GM12878 (cell line): ENCODE measurements around the gene CNPY1. TPM values are rescaled to one million over a fixed set of nuclear protein-coding genes. Genes with fewer than 3 reads are reported as not detected.

ENCODE experiments used
- ATAC-seq: fragments of 200-7000 bp; cut with Tn5 transposase; 3 replicates; pipeline ENCODE4 v1.9.1; 2020; ENCODE audit warnings: mild to moderate bottlenecking, moderate library complexity
- BruUV-seq: library from RNA; stranded (reverse); fragments of 400-500 nt; replicated peaks from 2 replicates; lab custom pipeline; 2021; lab: Mats Ljungman, UMichigan
- CTCF ChIA-PET: fragments of 300-600 bp; sonication (Branson Sonifier 250); formaldehyde crosslinking; extraction: SDS; loops from one replicate; lab custom pipeline; 2021; ENCODE audit warnings: inconsistent platforms; lab: Yijun Ruan, JAX
- POLR2A ChIA-PET: fragments of 350-600 bp; formaldehyde crosslinking; extraction: SDS; loops from one replicate; lab custom pipeline; 2021; ENCODE audit warnings: inconsistent platforms; lab: Charles Lee
- RAD21 ChIA-PET: fragments of 300-600 bp; sonication (Branson Sonifier 250); formaldehyde crosslinking; loops from one replicate; lab custom pipeline; 2023; ENCODE audit warnings: antibody characterized with exemption; ENCODE audit not compliant: unreplicated experiment; lab: Charles Lee
- SMC1A ChIA-PET: fragments of 300-600 bp; sonication (Branson Sonifier 250); formaldehyde crosslinking; loops from one replicate; lab custom pipeline; 2023; ENCODE audit not compliant: unreplicated experiment, uncharacterized antibody; lab: Charles Lee
- DNase-seq: peaks from one replicate; pipeline ENCODE4 v3.0.0-alpha.2; 2011; ENCODE audit warnings: low read depth, low spot score
- FAIRE-seq: peaks from 3 replicates; lab custom pipeline; 2011; peaks lifted over from hg19 to GRCh38; lab: Jason Lieb, UNC
- H2AFZ ChIP-seq: 2 replicates; pipeline ENCODE4 v1.6.0; 2011; ENCODE audit warnings: low read depth, low read length, control low read depth; ENCODE audit not compliant: control insufficient read depth
- H3K27ac ChIP-seq: 2 replicates; pipeline ENCODE4 v1.5.1; 2011; ENCODE audit warnings: control low read depth; ENCODE audit not compliant: control insufficient read depth, insufficient read depth
- H3K27me3 ChIP-seq, 2 experiments: replicated peaks in 1 of 2; 2 replicates each; pipeline versions ENCODE4 v1.6.0 to v1.6.1; 2011; ENCODE audit warnings: low read length in 1 of 2; ENCODE audit not compliant: control insufficient read depth in 2 of 2, insufficient read depth in 2 of 2
- H3K36me3 ChIP-seq, 2 experiments: 2 replicates each; pipeline ENCODE4 v1.5.1; 2011; ENCODE audit warnings: low read length in 1 of 2; ENCODE audit not compliant: control insufficient read depth in 2 of 2, insufficient read depth in 2 of 2
- H3K4me1 ChIP-seq: 2 replicates; pipeline ENCODE4 v1.6.1; 2011; ENCODE audit warnings: mild to moderate bottlenecking, low read length, moderate library complexity, mixed read lengths; ENCODE audit not compliant: control insufficient read depth, insufficient read depth
- H3K4me2 ChIP-seq: 2 replicates; pipeline ENCODE4 v1.6.0; 2011; ENCODE audit warnings: control low read depth; ENCODE audit not compliant: control insufficient read depth, insufficient read depth
- H3K4me3 ChIP-seq: fragments of 200-600 bp; sonication (generic); 2 replicates; pipeline ENCODE4 v1.5.1; 2016
- H3K79me2 ChIP-seq: 2 replicates; pipeline ENCODE4 v1.6.0; 2011; ENCODE audit warnings: low read length; ENCODE audit not compliant: control insufficient read depth, insufficient read depth
- H3K9ac ChIP-seq: 2 replicates; pipeline ENCODE4 v1.8.0; 2011; ENCODE audit warnings: low read length, control low read depth, mixed read lengths; ENCODE audit not compliant: control insufficient read depth, insufficient read depth
- H3K9me3 ChIP-seq: replicated peaks from 3 replicates; pipeline ENCODE4 v1.5.1; 2011; ENCODE audit warnings: mild to moderate bottlenecking, low read length; ENCODE audit not compliant: control insufficient read depth, insufficient read depth
- H4K20me1 ChIP-seq: 2 replicates; pipeline ENCODE4 v1.6.0; 2011; ENCODE audit not compliant: control insufficient read depth, insufficient read depth
- CEBPZ ChIP-seq: fragments of 150-350 bp; IDR thresholded peaks from 2 replicates; pipeline ENCODE4 v1.6.1; 2016; ENCODE audit warnings: low read depth, low read length
- CHD2 ChIP-seq: IDR thresholded peaks from 2 replicates; pipeline ENCODE4 v1.6.1; 2011; ENCODE audit warnings: low read depth, low read length, improper control_type of control experiment, borderline replicate concordance
- CREM ChIP-seq: IDR thresholded peaks from 2 replicates; pipeline ENCODE4 v1.6.1; 2014; ENCODE audit warnings: antibody characterized with exemption, low read depth
- GABPA ChIP-seq: IDR thresholded peaks from 2 replicates; pipeline ENCODE4 v1.6.1; 2014; ENCODE audit warnings: antibody characterized with exemption, low read depth, mild to moderate bottlenecking, inconsistent platforms
- HCFC1 ChIP-seq: fragments of 150-350 bp; IDR thresholded peaks from 2 replicates; pipeline ENCODE4 v1.6.1; 2014; ENCODE audit warnings: low read length
- KLF5 ChIP-seq: fragments of 450-650 bp; IDR thresholded peaks from 2 replicates; pipeline ENCODE4 v1.6.1; 2014; ENCODE audit warnings: mild to moderate bottlenecking; ENCODE audit not compliant: partially characterized antibody
- MTA2 ChIP-seq: fragments of 450-650 bp; IDR thresholded peaks from 2 replicates; pipeline ENCODE4 v1.6.1; 2016; ENCODE audit warnings: low read depth, mild to moderate bottlenecking, moderate library complexity
- MTA3 ChIP-seq: IDR thresholded peaks from 2 replicates; pipeline ENCODE4 v1.6.1; 2012; ENCODE audit warnings: low read length, inconsistent platforms, borderline replicate concordance
- NBN ChIP-seq: fragments of 450-650 bp; IDR thresholded peaks from 2 replicates; pipeline ENCODE4 v1.6.1; 2016
- RB1 ChIP-seq: fragments of 450-650 bp; formaldehyde crosslinking; IDR thresholded peaks from 2 replicates; pipeline ENCODE4 v1.6.1; 2017; ENCODE audit warnings: mild to moderate bottlenecking, borderline replicate concordance
- RELA ChIP-seq: fragments of 450-650 bp; IDR thresholded peaks from 2 replicates; pipeline ENCODE4 v1.8.0; 2014; ENCODE audit warnings: borderline replicate concordance; ENCODE audit not compliant: partially characterized antibody
- RELB ChIP-seq: fragments of 450-650 bp; IDR thresholded peaks from 2 replicates; pipeline ENCODE4 v1.6.1; 2017; ENCODE audit warnings: low read depth, mild to moderate bottlenecking, moderate library complexity
- SIN3A ChIP-seq: IDR thresholded peaks from 2 replicates; pipeline ENCODE4 v1.6.1; 2012; ENCODE audit warnings: low read depth, low read length, improper control_type of control experiment
- SIX5 ChIP-seq: IDR thresholded peaks from 2 replicates; pipeline ENCODE4 v1.6.1; 2011; ENCODE audit warnings: mild to moderate bottlenecking, low read depth, low read length, moderate library complexity; ENCODE audit not compliant: severe bottlenecking
- SMC3 ChIP-seq: IDR thresholded peaks from 2 replicates; pipeline ENCODE4 v1.6.1; 2011; ENCODE audit warnings: low read length, improper control_type of control experiment, borderline replicate concordance
- WGBS: methylation state at CpG from one replicate; pipeline ENCODE4 v1.1.6; 2016; ENCODE audit warnings: low lambda C conversion rate; ENCODE audit not compliant: insufficient replicate concordance, insufficient coverage; ENCODE audit errors: missing lambda C conversion rate; 5-methylcytosine and 5-hydroxymethylcytosine counted together
- in situ Hi-C: fragments of 300-500 bp; cut with MboI; formaldehyde crosslinking; loops from 9 replicates; pipeline ENCODE4 v1.14.3; 2018; ENCODE audit warnings: mixed read lengths
- intact Hi-C: fragments of 100-400 bp; cut with micrococcal nuclease; formaldehyde crosslinking; loops from one replicate; pipeline ENCODE4 v1.14.2; 2022; ENCODE audit not compliant: unreplicated experiment
- polyA plus RNA-seq, 11 experiments: library from polyadenylated mRNA; depleted of rRNA in 4 of 11; unstranded in 6 of 11; stranded (reverse) in 5 of 11; fragments of >200 nt; fragmentation: Nextera tagmentation in 4 of 11; fragmentation: Illumina TruSeq in 1 of 11; extraction: Ambion mirVana in 4 of 11; extraction: Trizol in 1 of 11; gene quantifications; 1 replicate in 1 of 11; 2 replicates in 10 of 11; pipeline versions ENCODE4 v1.2.1 to v1.2.3, GENCODE V29; 2011 to 2016; ENCODE audit warnings: inconsistent platforms in 2 of 11, missing spikeins in 2 of 11, low read depth in 1 of 11
- total RNA-seq, 4 experiments: library from RNA; depleted of rRNA in 3 of 4; stranded (reverse); fragments of >200 nt in 3 of 4; fragmentation: Illumina TruSeq in 1 of 4; extraction: Trizol in 1 of 4; gene quantifications; 2 replicates each; pipeline versions ENCODE4 v1.2.1 to v1.2.3, GENCODE V29; 2013 to 2021
- TF ChIP-seq, protein P1 (sequence below): fragments of 450-650 bp; IDR thresholded peaks from 2 replicates; pipeline ENCODE4 v1.6.1; 2017; ENCODE audit warnings: mild to moderate bottlenecking, moderate library complexity
- TF ChIP-seq, protein P2 (sequence below): IDR thresholded peaks from 2 replicates; pipeline ENCODE4 v1.6.1; 2011; ENCODE audit warnings: low read depth, low read length, improper control_type of control experiment, borderline replicate concordance

Gene CNPY1
- total and polyA plus RNA-seq, 10 of the 15 experiments (the other 5 are each of a cell fraction or from before 2014, with no cell fraction given), result not detected

GRCh38 chr7:155515318-155515717 is 31.0 kb downstream of the CNPY1 start:
- Histone ChIP-seq H3K27me3 (peaks cover 5 to 10% of the 10 kb centered on the region in 2 experiments; a peak in 2 of 4 replicates), H3K4me2 (no peak overlapping the region), H2AFZ (no peak overlapping the region), H3K27ac (no peak overlapping the region), H3K4me3 (no peak overlapping the region), H3K4me1 (no peaks in the 10 kb centered on the region), H3K79me2 (no peaks in the 10 kb centered on the region), H3K9ac (no peak overlapping the region), H4K20me1 (no peaks in the 10 kb centered on the region), H3K9me3 (no peaks in the 10 kb centered on the region), H3K36me3 (no peaks in the 10 kb centered on the region)
- POLR2A ChIA-PET, result no interaction called here
- DNase-seq (no peak), ATAC-seq (no peak), FAIRE-seq (no peak)
- in situ Hi-C loops, result no loop called here
- RAD21 ChIA-PET, result no interaction called here
- SMC1A ChIA-PET, result no interaction called here
- intact Hi-C loops, result no loop called here
- BruUV-seq, result no TSS peak
- CTCF ChIA-PET, result no interaction called here
- WGBS, result 3% methylated on average over 11 of the region's 11 CpGs
- TF ChIP-seq CREM, result no peak
- TF ChIP-seq SMC3, result no peak
- no peak for TF ChIP-seq CHD2
- TF ChIP-seq RB1, result no peak
- TF ChIP-seq RELB, result no peak
- TF ChIP-seq, protein P1, sequence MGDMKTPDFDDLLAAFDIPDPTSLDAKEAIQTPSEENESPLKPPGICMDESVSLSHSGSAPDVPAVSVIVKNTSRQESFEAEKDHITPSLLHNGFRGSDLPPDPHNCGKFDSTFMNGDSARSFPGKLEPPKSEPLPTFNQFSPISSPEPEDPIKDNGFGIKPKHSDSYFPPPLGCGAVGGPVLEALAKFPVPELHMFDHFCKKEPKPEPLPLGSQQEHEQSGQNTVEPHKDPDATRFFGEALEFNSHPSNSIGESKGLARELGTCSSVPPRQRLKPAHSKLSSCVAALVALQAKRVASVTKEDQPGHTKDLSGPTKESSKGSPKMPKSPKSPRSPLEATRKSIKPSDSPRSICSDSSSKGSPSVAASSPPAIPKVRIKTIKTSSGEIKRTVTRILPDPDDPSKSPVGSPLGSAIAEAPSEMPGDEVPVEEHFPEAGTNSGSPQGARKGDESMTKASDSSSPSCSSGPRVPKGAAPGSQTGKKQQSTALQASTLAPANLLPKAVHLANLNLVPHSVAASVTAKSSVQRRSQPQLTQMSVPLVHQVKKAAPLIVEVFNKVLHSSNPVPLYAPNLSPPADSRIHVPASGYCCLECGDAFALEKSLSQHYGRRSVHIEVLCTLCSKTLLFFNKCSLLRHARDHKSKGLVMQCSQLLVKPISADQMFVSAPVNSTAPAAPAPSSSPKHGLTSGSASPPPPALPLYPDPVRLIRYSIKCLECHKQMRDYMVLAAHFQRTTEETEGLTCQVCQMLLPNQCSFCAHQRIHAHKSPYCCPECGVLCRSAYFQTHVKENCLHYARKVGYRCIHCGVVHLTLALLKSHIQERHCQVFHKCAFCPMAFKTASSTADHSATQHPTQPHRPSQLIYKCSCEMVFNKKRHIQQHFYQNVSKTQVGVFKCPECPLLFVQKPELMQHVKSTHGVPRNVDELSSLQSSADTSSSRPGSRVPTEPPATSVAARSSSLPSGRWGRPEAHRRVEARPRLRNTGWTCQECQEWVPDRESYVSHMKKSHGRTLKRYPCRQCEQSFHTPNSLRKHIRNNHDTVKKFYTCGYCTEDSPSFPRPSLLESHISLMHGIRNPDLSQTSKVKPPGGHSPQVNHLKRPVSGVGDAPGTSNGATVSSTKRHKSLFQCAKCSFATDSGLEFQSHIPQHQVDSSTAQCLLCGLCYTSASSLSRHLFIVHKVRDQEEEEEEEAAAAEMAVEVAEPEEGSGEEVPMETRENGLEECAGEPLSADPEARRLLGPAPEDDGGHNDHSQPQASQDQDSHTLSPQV, result no peak
- no peak for TF ChIP-seq CEBPZ
- TF ChIP-seq MTA2, result no peak
- TF ChIP-seq HCFC1, result no peak
- TF ChIP-seq KLF5, result no peak
- TF ChIP-seq RELA, result no peak
- TF ChIP-seq SIN3A, result no peak
- no peak for TF ChIP-seq GABPA
- TF ChIP-seq MTA3, result no peak
- TF ChIP-seq, protein P2, sequence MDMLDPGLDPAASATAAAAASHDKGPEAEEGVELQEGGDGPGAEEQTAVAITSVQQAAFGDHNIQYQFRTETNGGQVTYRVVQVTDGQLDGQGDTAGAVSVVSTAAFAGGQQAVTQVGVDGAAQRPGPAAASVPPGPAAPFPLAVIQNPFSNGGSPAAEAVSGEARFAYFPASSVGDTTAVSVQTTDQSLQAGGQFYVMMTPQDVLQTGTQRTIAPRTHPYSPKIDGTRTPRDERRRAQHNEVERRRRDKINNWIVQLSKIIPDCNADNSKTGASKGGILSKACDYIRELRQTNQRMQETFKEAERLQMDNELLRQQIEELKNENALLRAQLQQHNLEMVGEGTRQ, result no peak
- no peak for TF ChIP-seq SIX5
- TF ChIP-seq NBN, result no peak
